Esophagus (tissue), 2 donors: ENCODE data around the gene RPL29. TPM values are rescaled to one million over a fixed set of nuclear protein-coding genes. Genes with fewer than 3 reads are reported as not detected.

Source experiments
- H3K27ac ChIP-seq, 2 donors: one replicate each; pipeline ENCODE4 v1.5.1; 2013; ENCODE audit warnings: low read depth in 2 of 2, mild to moderate bottlenecking in 2 of 2, inconsistent platforms in 1 of 2, low read length in 1 of 2, moderate library complexity in 1 of 2
- H3K27me3 ChIP-seq, 2 donors: one replicate each; pipeline ENCODE4 v1.6.1; 2013; ENCODE audit warnings: low read length in 2 of 2, control low read depth in 1 of 2, mild to moderate bottlenecking in 1 of 2; ENCODE audit not compliant: insufficient read depth in 2 of 2, control insufficient read depth in 1 of 2
- H3K36me3 ChIP-seq, 2 donors: one replicate each; pipeline ENCODE4 v1.6.1; 2013; ENCODE audit warnings: low read length in 1 of 2; ENCODE audit not compliant: control insufficient read depth in 2 of 2, insufficient read depth in 2 of 2
- H3K4me1 ChIP-seq, 2 donors: one replicate each; pipeline ENCODE4 v1.6.1; 2013; ENCODE audit warnings: low read length in 1 of 2; ENCODE audit not compliant: control insufficient read depth in 2 of 2, insufficient read depth in 2 of 2
- H3K4me3 ChIP-seq, 2 donors: one replicate each; pipeline ENCODE4 v1.5.1; 2013; ENCODE audit warnings: low read length in 2 of 2, mild to moderate bottlenecking in 2 of 2, low read depth in 1 of 2, moderate library complexity in 1 of 2
- H3K9me3 ChIP-seq, 2 donors: one replicate each; pipeline ENCODE4 v1.6.1; 2013; ENCODE audit warnings: mild to moderate bottlenecking in 2 of 2, low read depth in 1 of 2, low read length in 1 of 2, moderate library complexity in 1 of 2; ENCODE audit not compliant: control insufficient read depth in 2 of 2, insufficient read depth in 1 of 2
- WGBS, 2 donors: extraction: QIAGEN DNeasy Blood & Tissue Kit; methylation state at CpG; one replicate each; pipeline ENCODE4 v1.1.7; 2013; 5-methylcytosine and 5-hydroxymethylcytosine counted together
- polyA plus RNA-seq, 2 donors: library from polyadenylated mRNA; stranded (reverse); fragments of 200-250 nt; gene quantifications; one replicate each; pipeline ENCODE4 v1.2.3, GENCODE V29; 2013
- donor health status: healthy with polysubstance abuse.
- donor health status: Bipolar disorder and iron deficiency.

RPL29 gene
- polyA plus RNA-seq, 2 donors = 2,351 to 2,556 TPM

DNA sequence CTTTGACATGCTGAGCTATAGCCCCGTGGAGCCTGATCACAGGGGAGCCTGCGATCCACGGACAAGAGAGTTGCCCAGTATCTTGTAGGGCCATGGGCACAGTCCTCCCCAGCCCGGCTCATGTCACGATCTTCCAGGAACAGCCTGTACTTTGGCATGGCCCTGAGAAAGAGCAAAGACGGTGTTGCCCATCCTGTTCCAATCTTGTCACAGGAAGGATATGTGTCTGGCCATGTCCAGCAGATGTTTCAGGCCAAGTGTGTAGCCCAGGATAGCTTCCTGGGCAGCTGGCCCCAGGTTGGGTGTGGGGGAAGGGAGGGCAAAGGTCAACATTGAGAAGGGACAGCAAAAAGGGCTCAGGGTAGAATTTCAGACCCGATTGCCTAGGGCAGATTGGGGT lies 17.0 kb upstream of the RPL29 start:
- 69 to 81% methylated on average over 7 of the region's 7 CpGs for WGBS, 2 donors
- Histone ChIP-seq H3K4me3 (no peak overlapping the region), H3K4me1 (no peaks in the 10 kb centered on the region), H3K27me3 (no peaks in the 10 kb centered on the region), H3K27ac (no peak overlapping the region), H3K9me3 (no peaks in the 10 kb centered on the region), H3K36me3 (no peaks in the 10 kb centered on the region)

DNA sequence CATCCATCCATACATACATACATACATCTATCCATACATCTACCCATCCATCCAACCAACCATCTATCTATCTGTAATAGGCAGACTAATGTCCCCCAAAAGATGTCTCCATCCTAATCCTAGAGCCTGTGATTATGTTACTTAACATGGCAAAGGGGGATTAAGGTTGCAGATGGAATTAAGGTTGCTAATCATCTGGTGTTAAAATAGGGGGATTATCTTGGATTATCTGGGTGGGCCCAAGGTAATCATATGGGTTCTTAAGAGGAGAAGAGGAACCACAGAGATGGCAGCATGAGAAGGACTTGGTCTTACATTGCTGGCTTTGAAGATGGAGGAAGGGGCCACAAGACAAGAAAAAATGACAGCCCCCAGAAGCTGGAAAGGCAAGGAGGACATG lies 14.7 kb upstream of the RPL29 start:
- H3K27me3 ChIP-seq = no peaks in the 10 kb centered on the region
- H3K4me3 ChIP-seq = no peak overlapping the region
- H3K9me3 ChIP-seq = no peaks in the 10 kb centered on the region
- peaks cover 3 to 9% of the 10 kb centered on the region in 2 donors for H3K4me1 ChIP-seq
- no peaks in the 10 kb centered on the region for H3K36me3 ChIP-seq
- no peak overlapping the region for H3K27ac ChIP-seq

DNA sequence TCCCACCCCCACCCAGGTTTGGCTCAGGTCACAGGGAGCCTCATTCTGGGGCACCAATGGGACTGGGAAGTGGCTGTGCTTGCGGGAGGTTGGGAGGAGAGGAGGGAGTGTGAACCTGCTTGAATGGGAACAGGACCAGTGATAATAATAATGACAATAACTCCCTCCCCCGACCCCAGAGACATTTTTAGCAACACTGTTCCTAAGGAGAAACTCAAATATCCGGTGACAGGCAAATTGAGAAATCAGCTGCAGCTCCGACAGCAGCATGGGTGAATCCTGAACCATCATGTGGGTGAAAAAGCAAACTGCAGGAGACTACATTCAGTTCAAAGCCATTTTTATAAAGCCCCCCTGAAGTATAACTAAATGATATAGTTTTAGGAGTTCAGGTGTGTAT lies 11.6 kb upstream of the RPL29 start:
- 61 to 81% methylated on average over 4 of the region's 4 CpGs for WGBS, 2 donors
- Histone ChIP-seq H3K9me3 (no peaks in the 10 kb centered on the region), H3K27me3 (no peaks in the 10 kb centered on the region)

DNA sequence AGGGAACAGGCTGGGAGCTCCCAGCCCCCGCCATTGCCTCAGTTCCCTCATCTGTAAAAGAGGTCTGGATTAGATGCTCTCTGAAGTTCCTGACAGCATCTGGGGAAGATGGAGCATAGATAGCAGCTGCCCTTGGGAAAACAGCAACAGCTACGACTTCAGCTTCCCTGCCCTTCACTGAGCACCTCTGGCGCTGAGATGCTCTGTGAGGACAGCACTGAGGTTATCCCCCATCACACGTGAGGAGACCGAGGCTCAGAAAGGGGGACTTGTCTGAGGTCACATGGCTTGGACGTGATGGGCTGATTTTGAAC lies 11.1 kb upstream of the RPL29 start:
- Histone ChIP-seq H3K4me1 (peaks cover 3 to 21% of the 10 kb centered on the region in 2 donors), H3K4me3 (no peak overlapping the region), H3K27ac (no peak overlapping the region), H3K27me3 (no peaks in the 10 kb centered on the region), H3K36me3 (no peaks in the 10 kb centered on the region), H3K9me3 (no peaks in the 10 kb centered on the region)
- 88 to 92% methylated on average over 6 of the region's 6 CpGs for WGBS, 2 donors

More for the DNA sequence above, 11.6 kb upstream of the RPL29 start:
- peaks cover 3 to 20% of the 10 kb centered on the region in 2 donors for H3K4me1 ChIP-seq
- H3K4me3 ChIP-seq = no peak overlapping the region
- no peak overlapping the region for H3K27ac ChIP-seq
- H3K36me3 ChIP-seq = no peaks in the 10 kb centered on the region

DNA sequence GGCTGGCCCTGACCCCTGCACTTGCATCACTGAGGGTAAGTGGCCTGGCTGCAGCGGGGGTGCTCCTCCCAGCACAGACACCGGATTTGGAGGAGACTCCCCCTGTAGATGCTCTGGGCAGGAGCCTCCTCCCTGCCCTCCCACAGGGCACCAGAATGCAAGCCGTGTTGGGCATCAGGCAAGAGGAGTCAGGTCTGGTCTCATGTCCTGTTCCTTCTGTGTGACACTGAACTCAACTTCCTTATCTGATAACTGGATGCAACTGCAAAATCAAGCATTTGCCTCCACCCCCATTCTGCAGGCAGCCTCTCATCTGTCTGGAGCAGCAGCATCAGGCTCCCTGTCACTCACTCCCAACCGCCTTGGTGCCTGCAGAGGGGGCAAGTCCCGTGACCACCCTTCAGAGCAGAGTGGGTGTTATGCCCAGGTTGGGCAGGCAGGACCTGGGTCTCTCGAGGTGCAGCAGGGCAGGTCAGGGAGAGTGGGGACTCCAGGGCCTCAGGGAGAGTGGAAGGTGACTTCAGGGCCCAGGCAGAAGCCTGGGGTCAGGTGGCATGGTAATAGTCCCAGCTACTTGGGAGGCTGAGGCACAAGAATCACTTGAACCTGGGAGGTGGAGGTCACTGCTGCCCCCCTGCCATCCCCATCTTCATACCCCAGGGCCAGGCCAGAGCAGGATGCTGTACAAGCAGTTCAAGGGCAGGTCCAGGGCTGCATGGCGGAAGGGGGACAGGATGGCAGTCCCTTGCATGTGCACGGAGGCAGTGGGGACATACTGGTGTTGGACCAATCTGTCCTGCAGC lies 10.5 kb upstream of the RPL29 start:
- H3K27ac ChIP-seq = no peak overlapping the region
- whole genome bisulfite sequencing, 2 donors = 58 to 61% methylated on average over 8 of the region's 8 CpGs
- no peaks in the 10 kb centered on the region for H3K36me3 ChIP-seq
- H3K27me3 ChIP-seq = no peaks in the 10 kb centered on the region
- no peak overlapping the region for H3K4me3 ChIP-seq
- H3K9me3 ChIP-seq = no peaks in the 10 kb centered on the region
- H3K4me1 ChIP-seq = peaks cover 3 to 25% of the 10 kb centered on the region in 2 donors

DNA sequence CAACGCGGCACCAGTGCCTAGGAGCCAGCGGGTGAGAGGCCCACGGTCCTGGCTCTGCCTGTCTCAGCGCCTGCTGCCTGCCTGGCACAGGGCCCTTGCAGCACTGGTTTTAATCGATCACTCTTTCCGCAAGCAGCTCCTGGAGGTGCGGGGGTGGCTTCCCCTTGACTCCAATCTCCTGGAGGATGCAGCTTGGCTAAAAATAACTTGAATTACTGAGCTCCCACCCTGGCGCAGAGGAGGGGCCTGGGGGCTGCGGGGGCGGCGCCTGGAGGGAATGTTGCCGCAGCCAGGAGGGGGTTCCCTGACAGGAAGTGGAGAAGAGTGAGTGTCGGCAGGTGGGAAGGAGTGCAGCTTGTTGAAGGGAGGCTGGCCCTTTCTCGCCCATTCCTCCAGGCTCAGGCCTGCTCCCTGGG lies 9.9 kb upstream of the RPL29 start:
- Histone ChIP-seq H3K36me3 (no peaks in the 10 kb centered on the region), H3K9me3 (no peaks in the 10 kb centered on the region), H3K27ac (no peak overlapping the region), H3K27me3 (no peaks in the 10 kb centered on the region), H3K4me3 (no peak overlapping the region), H3K4me1 (peaks cover 3 to 25% of the 10 kb centered on the region in 2 donors)
- WGBS, 2 donors = 9 to 11% methylated on average over 15 of the region's 15 CpGs

DNA sequence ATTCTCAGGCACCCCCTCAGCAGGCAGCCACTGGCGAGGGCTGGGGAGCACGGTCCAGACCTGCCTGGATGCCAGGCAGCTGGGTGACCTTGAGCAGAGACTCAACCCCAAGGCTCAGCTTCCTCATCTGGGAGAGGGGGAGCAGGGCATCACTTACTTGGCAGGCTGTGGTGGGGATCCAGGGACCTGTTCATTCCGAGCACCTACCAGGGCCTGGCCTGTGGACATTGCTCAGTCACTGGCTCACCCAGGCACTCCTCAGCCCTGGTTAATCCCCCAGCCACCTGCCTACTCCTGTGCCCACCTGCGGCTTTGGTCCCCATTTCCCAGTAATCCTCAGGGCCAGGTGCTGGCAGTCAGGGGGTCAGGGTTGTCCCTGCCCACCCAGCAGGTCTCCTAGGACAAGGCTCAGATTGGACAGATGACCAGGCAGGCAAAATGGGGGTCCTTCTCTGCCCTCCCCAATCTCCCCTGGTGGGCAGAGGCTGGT lies 9.3 kb upstream of the RPL29 start:
- 79 to 82% methylated on average over 3 to 4 of the region's 4 CpGs for WGBS, 2 donors
- H3K36me3 ChIP-seq = no peaks in the 10 kb centered on the region
- H3K4me3 ChIP-seq = no peak overlapping the region
- peaks cover 3 to 25% of the 10 kb centered on the region in 2 donors for H3K4me1 ChIP-seq
- no peaks in the 10 kb centered on the region for H3K9me3 ChIP-seq
- H3K27ac ChIP-seq = peak overlapping the region in 1 of 2 donors; percentile 23
- no peaks in the 10 kb centered on the region for H3K27me3 ChIP-seq

DNA sequence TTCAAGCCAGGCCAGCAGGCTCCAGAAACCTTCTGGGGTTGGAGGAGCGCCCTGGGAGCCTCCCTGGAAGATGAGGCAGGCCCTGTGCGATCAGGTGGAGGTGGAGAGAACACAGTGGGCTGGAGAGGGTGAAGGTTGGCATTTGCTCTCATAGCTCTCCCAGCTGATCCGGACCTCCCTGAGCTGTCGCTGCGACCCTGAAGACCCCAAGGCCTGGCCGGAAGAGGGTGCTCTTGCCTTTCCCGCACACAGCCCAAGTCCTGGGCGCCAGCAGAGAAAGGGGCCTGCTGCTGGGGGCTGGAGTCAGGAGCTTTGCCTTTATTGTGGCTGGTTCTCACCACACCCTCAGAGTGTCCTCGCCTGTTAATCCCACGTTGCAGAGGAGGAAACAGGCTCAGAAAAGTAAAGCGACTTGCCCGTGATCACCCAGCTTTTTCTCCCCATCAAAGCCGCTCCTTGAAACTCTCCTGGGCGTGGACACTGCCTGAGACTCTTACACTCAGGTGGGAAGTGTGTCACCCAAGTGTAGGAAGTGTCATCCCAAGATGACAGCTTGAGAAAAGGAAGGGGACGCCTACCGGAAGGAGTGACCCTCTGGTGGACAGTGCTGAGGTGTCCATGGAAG lies 8.6 kb upstream of the RPL29 start:
- Histone ChIP-seq H3K27me3 (no peaks in the 10 kb centered on the region), H3K36me3 (no peaks in the 10 kb centered on the region), H3K9me3 (no peaks in the 10 kb centered on the region), H3K4me1 (peaks cover 3 to 25% of the 10 kb centered on the region in 2 donors), H3K4me3 (no peak overlapping the region), H3K27ac (peak overlapping the region in 1 of 2 donors; percentile 23)
- WGBS, 2 donors = 56 to 61% methylated on average over 16 of the region's 16 CpGs

DNA sequence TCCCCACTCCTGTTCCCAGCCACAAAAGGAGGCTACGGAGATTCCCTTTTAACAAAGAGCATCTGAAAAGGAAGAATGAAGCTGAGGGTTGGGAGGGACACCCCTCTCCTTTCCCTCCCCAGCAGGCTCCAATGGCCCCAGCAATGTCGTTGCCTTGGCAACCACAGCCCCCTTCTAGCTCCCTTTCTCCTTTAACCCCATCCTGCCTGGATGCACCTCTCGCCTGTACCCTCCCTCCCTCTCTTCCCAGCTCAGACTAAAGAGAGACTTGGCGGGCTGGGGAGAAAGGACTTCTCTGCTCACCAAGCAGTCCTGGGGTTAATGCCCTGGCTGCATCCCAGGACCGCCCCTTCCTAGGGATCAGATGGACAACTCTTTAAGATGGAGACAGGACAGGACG lies 7.1 kb upstream of the RPL29 start:
- Histone ChIP-seq H3K27me3 (no peaks in the 10 kb centered on the region), H3K36me3 (no peaks in the 10 kb centered on the region), H3K9me3 (no peaks in the 10 kb centered on the region), H3K4me3 (no peak overlapping the region), H3K4me1 (peaks cover 3 to 25% of the 10 kb centered on the region in 2 donors), H3K27ac (no peak overlapping the region)
- WGBS, 2 donors = 76 to 80% methylated on average over 6 of the region's 6 CpGs
